Gastrocnemius medialis (tissue), 4 donors: ENCODE data around the gene THOC3.
"Not testable (repeated sequence)": the region's sequence is repeated elsewhere in the genome, so short reads cannot be mapped to it uniquely, and the experiment has no call there.

Experiments used
- CTCF ChIP-seq, 5 experiments: fragments of 450-650 bp in 3 of 5; fragments of 200-600 bp in 2 of 5; sonication (generic) in 2 of 5; IDR thresholded peaks in 4 of 5; conservative IDR thresholded peaks in 1 of 5; 1 replicate in 4 of 5; 2 replicates in 1 of 5; pipeline ENCODE4 v1.5.1; 2016 to 2019; ENCODE audit warnings: antibody characterized with exemption in 5 of 5, mild to moderate bottlenecking in 3 of 5, moderate library complexity in 3 of 5
- POLR2A ChIP-seq, 2 donors: fragments of 450-650 bp; IDR thresholded peaks; one replicate each; pipeline ENCODE4 v1.6.1; 2017; ENCODE audit warnings: antibody characterized with exemption in 2 of 2, mild to moderate bottlenecking in 2 of 2, moderate library complexity in 2 of 2

GRCh38 chr5:175960228-175960627, 7.9 kb downstream of the THOC3 start:
- not testable (repeated sequence) for TF ChIP-seq POLR2A (IDR thresholded peaks at IDR 0.05); CTCF (IDR thresholded peaks at IDR 0.05 in 4 of 5, conservative IDR thresholded peaks at IDR 0.05 in 1 of 5)
